Endothelial cell of umbilical vein (primary cell): Measurements from ENCODE around the gene MAN1A2.

Source experiments
- EZH2 ChIP-seq: IDR thresholded peaks from 2 replicates; pipeline ENCODE4 v1.6.1; 2012; ENCODE audit warnings: borderline replicate concordance, low read depth, mild to moderate bottlenecking, moderate library complexity, low read length, inconsistent platforms; ENCODE audit not compliant: severe bottlenecking
- MYC ChIP-seq: IDR thresholded peaks from one replicate; pipeline ENCODE4 v1.6.1; 2011; ENCODE audit warnings: mild to moderate bottlenecking, low read depth, low read length
- POLR2A ChIP-seq: IDR thresholded peaks from 2 replicates; pipeline ENCODE4 v1.6.1; 2012; ENCODE audit warnings: low read depth, mild to moderate bottlenecking, control low read depth, low read length
- TF ChIP-seq, protein P1 (sequence below), 2 donors: IDR thresholded peaks; 1 replicate in 1 of 2; 2 replicates in 1 of 2; pipeline ENCODE4 v1.5.1; 2011; ENCODE audit warnings: low read length in 2 of 2, mild to moderate bottlenecking in 2 of 2, moderate library complexity in 2 of 2, control low read depth in 1 of 2, inconsistent platforms in 1 of 2, low read depth in 1 of 2; ENCODE audit not compliant: insufficient read depth in 1 of 2; ENCODE audit errors: extremely low read depth in 1 of 2

DNA sequence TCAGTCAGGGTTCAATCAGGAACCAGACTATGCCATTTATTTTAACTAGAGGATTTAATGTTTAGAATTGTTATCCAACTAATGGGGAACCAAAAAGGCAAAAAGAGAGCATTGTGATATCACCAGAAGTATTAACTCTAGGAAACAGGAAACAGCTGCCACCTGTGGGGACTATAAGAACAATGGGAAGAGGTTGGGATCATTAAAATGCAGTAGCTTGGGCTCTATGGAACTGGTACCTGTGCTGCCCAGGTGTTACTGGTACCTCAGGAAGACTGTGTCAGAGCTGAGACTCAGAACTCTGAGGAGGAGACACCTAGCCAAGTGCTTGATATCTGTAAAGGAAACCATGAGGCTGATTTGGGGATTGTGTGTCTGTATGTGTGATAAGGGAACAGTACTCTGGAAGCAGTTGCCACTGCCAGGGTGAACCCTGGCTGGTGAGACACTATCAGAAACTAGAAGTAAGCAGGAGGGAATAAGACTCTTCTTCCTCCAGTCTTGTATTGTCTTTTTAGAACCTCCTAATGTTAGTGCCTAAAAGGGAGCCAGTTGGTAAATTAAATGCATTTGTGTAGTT, 49.4 kb downstream of the MAN1A2 start:
- TF ChIP-seq, protein P1, sequence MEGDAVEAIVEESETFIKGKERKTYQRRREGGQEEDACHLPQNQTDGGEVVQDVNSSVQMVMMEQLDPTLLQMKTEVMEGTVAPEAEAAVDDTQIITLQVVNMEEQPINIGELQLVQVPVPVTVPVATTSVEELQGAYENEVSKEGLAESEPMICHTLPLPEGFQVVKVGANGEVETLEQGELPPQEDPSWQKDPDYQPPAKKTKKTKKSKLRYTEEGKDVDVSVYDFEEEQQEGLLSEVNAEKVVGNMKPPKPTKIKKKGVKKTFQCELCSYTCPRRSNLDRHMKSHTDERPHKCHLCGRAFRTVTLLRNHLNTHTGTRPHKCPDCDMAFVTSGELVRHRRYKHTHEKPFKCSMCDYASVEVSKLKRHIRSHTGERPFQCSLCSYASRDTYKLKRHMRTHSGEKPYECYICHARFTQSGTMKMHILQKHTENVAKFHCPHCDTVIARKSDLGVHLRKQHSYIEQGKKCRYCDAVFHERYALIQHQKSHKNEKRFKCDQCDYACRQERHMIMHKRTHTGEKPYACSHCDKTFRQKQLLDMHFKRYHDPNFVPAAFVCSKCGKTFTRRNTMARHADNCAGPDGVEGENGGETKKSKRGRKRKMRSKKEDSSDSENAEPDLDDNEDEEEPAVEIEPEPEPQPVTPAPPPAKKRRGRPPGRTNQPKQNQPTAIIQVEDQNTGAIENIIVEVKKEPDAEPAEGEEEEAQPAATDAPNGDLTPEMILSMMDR (IDR thresholded peaks at IDR 0.05; ENCODE audit: extremely low read depth in 1 of 2, insufficient read depth in 1 of 2, low read depth in 1 of 2, low read length in 2 of 2) = no peak
- no peak for TF ChIP-seq EZH2
- TF ChIP-seq POLR2A = no peak
- no peak for TF ChIP-seq MYC
